Ectodermal cell (in vitro differentiated cells): ENCODE data around the gene CYP27A1.

Source experiments
- H3K27ac ChIP-seq: 2 replicates; pipeline ENCODE4 v1.7.0; 2013; ENCODE audit warnings: mild to moderate bottlenecking, low read depth, low read length; ENCODE audit not compliant: insufficient read depth, poor library complexity, severe bottlenecking
- H3K27me3 ChIP-seq: 2 replicates; pipeline ENCODE4 v1.7.0; 2013; ENCODE audit warnings: mild to moderate bottlenecking, low read length; ENCODE audit not compliant: insufficient read depth, control insufficient read depth, poor library complexity, severe bottlenecking
- H3K36me3 ChIP-seq: one replicate; pipeline ENCODE4 v1.7.0; 2013; ENCODE audit warnings: low read length; ENCODE audit not compliant: control insufficient read depth, insufficient read depth
- H3K4me1 ChIP-seq: one replicate; pipeline ENCODE4 v1.7.0; 2013; ENCODE audit warnings: low read length; ENCODE audit not compliant: control insufficient read depth, insufficient read depth
- H3K4me3 ChIP-seq: 2 replicates; pipeline ENCODE4 v1.7.0; 2013; ENCODE audit warnings: low read depth, low read length, control low read depth; ENCODE audit not compliant: insufficient read depth
- H3K9me3 ChIP-seq: 2 replicates; pipeline ENCODE4 v1.7.0; 2013; ENCODE audit warnings: mild to moderate bottlenecking, low read length, moderate library complexity; ENCODE audit not compliant: control insufficient read depth
- WGBS, 2 experiments: methylation state at CpG; one replicate each; pipeline ENCODE4 v1.1.7; 2013; ENCODE audit warnings: missing lambda C conversion rate in 2 of 2; 5-methylcytosine and 5-hydroxymethylcytosine counted together

CYP27A1 gene

GRCh38 chr2:218810256-218810655 is 28.3 kb downstream of the CYP27A1 start:
- Histone ChIP-seq H3K27me3 (no peaks in the 10 kb centered on the region), H3K4me3 (no peak overlapping the region), H3K27ac (no peak overlapping the region), H3K9me3 (no peaks in the 10 kb centered on the region), H3K4me1 (peaks cover 9% of the 10 kb centered on the region), H3K36me3 (no peaks in the 10 kb centered on the region)
- WGBS, 2 experiments: 93 to 100% methylated on average over 1 to 2 of the region's 2 CpGs

GRCh38 chr2:218811382-218811781 is 29.4 kb downstream of the CYP27A1 start:
- Histone ChIP-seq H3K27me3 (no peaks in the 10 kb centered on the region), H3K36me3 (no peaks in the 10 kb centered on the region), H3K27ac (no peak overlapping the region), H3K9me3 (no peaks in the 10 kb centered on the region), H3K4me3 (no peak overlapping the region), H3K4me1 (peaks cover 2% of the 10 kb centered on the region)
- 86 to 87% methylated on average over 4 of the region's 4 CpGs for WGBS, 2 experiments

- no peaks in the 10 kb centered on the region for H3K9me3 ChIP-seq
- H3K27ac ChIP-seq: no peak overlapping the region
- 95 to 96% methylated on average over 21 of the region's 21 CpGs for WGBS, 2 experiments
- no peak overlapping the region for H3K4me3 ChIP-seq
- no peaks in the 10 kb centered on the region for H3K36me3 ChIP-seq
- no peaks in the 10 kb centered on the region for H3K27me3 ChIP-seq
- no peaks in the 10 kb centered on the region for H3K4me1 ChIP-seq
Observed at GRCh38 chr2:218812096-218812815, 30.3 kb downstream of the CYP27A1 start.

- Histone ChIP-seq H3K9me3 (no peaks in the 10 kb centered on the region), H3K36me3 (no peaks in the 10 kb centered on the region), H3K27ac (no peak overlapping the region), H3K4me1 (no peaks in the 10 kb centered on the region), H3K27me3 (no peaks in the 10 kb centered on the region), H3K4me3 (no peak overlapping the region)
- WGBS, 2 experiments: 90 to 92% methylated on average over 5 of the region's 5 CpGs
Observed at GRCh38 chr2:218812861-218813260, 30.9 kb downstream of the CYP27A1 start.

- no peaks in the 10 kb centered on the region for H3K36me3 ChIP-seq
- no peaks in the 10 kb centered on the region for H3K9me3 ChIP-seq
- no peak overlapping the region for H3K27ac ChIP-seq
- 92% methylated on average over 11 of the region's 11 CpGs for WGBS, 2 experiments
- no peaks in the 10 kb centered on the region for H3K4me1 ChIP-seq
- no peaks in the 10 kb centered on the region for H3K27me3 ChIP-seq
- no peak overlapping the region for H3K4me3 ChIP-seq
Observed at GRCh38 chr2:218813771-218814460, 32.0 kb downstream of the CYP27A1 start.

GRCh38 chr2:218814540-218815243 is 32.7 kb downstream of the CYP27A1 start:
- Histone ChIP-seq H3K27ac (no peak overlapping the region), H3K4me3 (no peak overlapping the region), H3K27me3 (no peaks in the 10 kb centered on the region), H3K36me3 (no peaks in the 10 kb centered on the region), H3K4me1 (no peaks in the 10 kb centered on the region), H3K9me3 (no peaks in the 10 kb centered on the region)
- 93 to 94% methylated on average over 9 to 13 of the region's 13 CpGs for WGBS, 2 experiments

- no peak overlapping the region for H3K4me3 ChIP-seq
- H3K27ac ChIP-seq: no peak overlapping the region
- no peaks in the 10 kb centered on the region for H3K9me3 ChIP-seq
- H3K27me3 ChIP-seq: no peaks in the 10 kb centered on the region
- no peaks in the 10 kb centered on the region for H3K4me1 ChIP-seq
- H3K36me3 ChIP-seq: no peaks in the 10 kb centered on the region
- WGBS, 2 experiments: 90 to 92% methylated on average over 5 of the region's 5 CpGs
Observed at GRCh38 chr2:218815244-218815637, 33.3 kb downstream of the CYP27A1 start.

- Histone ChIP-seq H3K27ac (no peak overlapping the region), H3K4me3 (no peak overlapping the region), H3K4me1 (no peaks in the 10 kb centered on the region), H3K36me3 (no peaks in the 10 kb centered on the region), H3K27me3 (no peaks in the 10 kb centered on the region), H3K9me3 (no peaks in the 10 kb centered on the region)
- 94 to 98% methylated on average over 4 of the region's 4 CpGs for WGBS, 2 experiments
Observed at GRCh38 chr2:218815649-218816048, 33.7 kb downstream of the CYP27A1 start.

- WGBS, 2 experiments: 90 to 93% methylated on average over 2 of the region's 2 CpGs
- no peaks in the 10 kb centered on the region for H3K4me1 ChIP-seq
- no peaks in the 10 kb centered on the region for H3K27me3 ChIP-seq
- H3K9me3 ChIP-seq: no peaks in the 10 kb centered on the region
- no peak overlapping the region for H3K27ac ChIP-seq
- no peak overlapping the region for H3K4me3 ChIP-seq
- H3K36me3 ChIP-seq: no peaks in the 10 kb centered on the region
Observed at GRCh38 chr2:218816561-218817011, 34.6 kb downstream of the CYP27A1 start.

GRCh38 chr2:218819093-218819492 is 37.1 kb downstream of the CYP27A1 start:
- peaks cover 9% of the 10 kb centered on the region for H3K4me1 ChIP-seq
- WGBS, 2 experiments: 94 to 96% methylated on average over 7 of the region's 7 CpGs
- H3K4me3 ChIP-seq: no peak overlapping the region
- no peak overlapping the region for H3K27ac ChIP-seq
- H3K9me3 ChIP-seq: no peaks in the 10 kb centered on the region
- H3K27me3 ChIP-seq: no peaks in the 10 kb centered on the region
- H3K36me3 ChIP-seq: no peaks in the 10 kb centered on the region
